MG63 (cell line): ENCODE results near the gene PTTG1. TPM values are rescaled to one million over a fixed set of nuclear protein-coding genes. Genes with fewer than 3 reads are reported as not detected.

Experiments
- DNase-seq: peaks from one replicate; pipeline ENCODE4 v3.0.0-alpha.2; 2020
- H3K27me3 ChIP-seq: fragments of 250-450 bp; sonication (Bioruptor Pico); 2 replicates; pipeline ENCODE4 v1.5.1; 2020; ENCODE audit warnings: mild to moderate bottlenecking, moderate library complexity
- H3K36me3 ChIP-seq: fragments of 250-450 bp; sonication (Bioruptor Pico); 2 replicates; pipeline ENCODE4 v1.5.1; 2020; ENCODE audit warnings: mild to moderate bottlenecking, moderate library complexity
- H3K4me3 ChIP-seq: fragments of 250-450 bp; sonication (Bioruptor Pico); 2 replicates; pipeline ENCODE4 v1.5.1; 2020; ENCODE audit warnings: mild to moderate bottlenecking, moderate library complexity
- H3K9me3 ChIP-seq: fragments of 250-450 bp; sonication (Bioruptor Pico); 2 replicates; pipeline ENCODE4 v1.5.1; 2020; ENCODE audit warnings: mild to moderate bottlenecking, moderate library complexity
- total RNA-seq: library from RNA; depleted of rRNA; stranded (reverse); fragments of >200 nt; shearing (Covaris generic); gene quantifications from 2 replicates; pipeline ENCODE4 v1.2.3, GENCODE V29; 2014; ENCODE audit warnings: low replicate concordance; rRNA removed

The PTTG1 gene
- total RNA-seq, 1 experiment from 2014 or later, result 567 TPM

GRCh38 chr5:160474084-160474483 is 52.4 kb downstream of the PTTG1 start:
- no peaks in the 10 kb centered on the region for H3K27me3 ChIP-seq
- no peaks in the 10 kb centered on the region for H3K36me3 ChIP-seq
- no peaks in the 10 kb centered on the region for H3K9me3 ChIP-seq
- no peak for DNase-seq
- H3K4me3 ChIP-seq, result no peak overlapping the region

DNA sequence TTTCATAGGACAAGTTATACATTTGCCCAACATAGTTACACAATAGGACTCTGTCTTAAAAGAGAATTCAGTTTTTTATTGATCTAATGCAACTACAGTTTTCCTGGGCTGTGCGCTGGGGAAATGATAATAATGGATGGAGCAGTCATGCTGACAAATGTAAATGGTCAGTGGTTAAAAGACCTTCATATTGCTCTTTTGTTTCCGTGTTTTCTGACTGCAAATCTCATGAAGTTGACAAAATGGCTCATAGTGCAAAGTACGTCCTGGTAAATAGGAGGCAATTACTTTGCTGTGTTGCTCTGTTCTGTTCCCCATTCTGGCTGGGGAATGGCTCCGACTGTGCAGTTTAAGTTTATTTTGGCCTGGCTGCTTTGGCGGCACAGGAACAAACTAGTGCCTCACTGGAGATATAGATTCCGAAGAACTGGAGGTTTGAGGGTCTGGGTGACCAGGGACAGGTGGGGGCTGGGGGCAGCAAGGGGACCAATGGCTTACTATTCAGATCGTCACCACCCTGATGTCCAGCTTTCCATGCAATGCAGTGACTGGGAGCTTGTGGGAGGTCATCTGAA is 54.3 kb downstream of the PTTG1 start:
- DNase-seq, result no peak
- no peaks in the 10 kb centered on the region for H3K9me3 ChIP-seq
- H3K4me3 ChIP-seq, result no peak overlapping the region
- H3K36me3 ChIP-seq, result no peaks in the 10 kb centered on the region
- H3K27me3 ChIP-seq, result no peaks in the 10 kb centered on the region

- no peaks in the 10 kb centered on the region for H3K9me3 ChIP-seq
- H3K4me3 ChIP-seq, result no peak overlapping the region
- no peaks in the 10 kb centered on the region for H3K27me3 ChIP-seq
- H3K36me3 ChIP-seq, result no peaks in the 10 kb centered on the region
- DNase-seq, result no peak
These were observed 55.8 kb downstream of the PTTG1 start for GRCh38 chr5:160477266-160477970.

GRCh38 chr5:160478163-160478562 is 56.5 kb downstream of the PTTG1 start:
- no peaks in the 10 kb centered on the region for H3K9me3 ChIP-seq
- H3K27me3 ChIP-seq, result no peaks in the 10 kb centered on the region
- H3K4me3 ChIP-seq, result no peak overlapping the region
- H3K36me3 ChIP-seq, result no peaks in the 10 kb centered on the region
- no peak for DNase-seq

Other genes with a start within 250 kb of the PTTG1 start
- 2.6 and 3.9 TPM in 2 replicates for gene FABP6, start 192.3 kb upstream of the PTTG1 start, total RNA-seq
- gene CCNJL, start 109.3 kb upstream of the PTTG1 start, total RNA-seq, result 0.16 and 8.6 TPM in 2 replicates
- 1.2 TPM in 1 of 2 replicates, not detected in the other for gene C1QTNF2, start 51.2 kb upstream of the PTTG1 start, total RNA-seq
- gene FAM200C, start 21.8 kb upstream of the PTTG1 start, total RNA-seq, result 4.9 and 6.3 TPM in 2 replicates
- gene SLU7, start 2.8 kb upstream of the PTTG1 start, total RNA-seq, result 42.3 and 88.8 TPM in 2 replicates